ENCODE measurements around the gene SLIT3. TPM values are rescaled to one million over a fixed set of nuclear protein-coding genes. Genes with fewer than 3 reads are reported as not detected.

SLIT3 gene
- total and polyA plus RNA-seq, 2 donors (not counting 3 experiments of a cell fraction or from before 2014, with no cell fraction given): 0.90 to 1.0 TPM

GRCh38 chr5:168920019-168920810 lies 380.7 kb downstream of the SLIT3 start:
- H3K9me1 ChIP-seq (replicated peaks; ENCODE audit: control insufficient read depth, extremely low read depth, insufficient read depth, low read length): no peaks in the 10 kb centered on the region
- intact Hi-C loops (cut with micrococcal nuclease): no loop called here
- TF ChIP-seq MAX (IDR thresholded peaks at IDR 0.05; ENCODE audit: insufficient read depth, insufficient read length) (no peak), FOS (IDR thresholded peaks at IDR 0.05; ENCODE audit: borderline replicate concordance, insufficient read depth, low read length) (no peak)
- H3K9ac ChIP-seq (replicated peaks; ENCODE audit: extremely low read depth, insufficient read depth, low read length): no peak overlapping the region
- no peak overlapping the region for H3K27ac ChIP-seq (ENCODE audit: insufficient read depth, low read depth, low read length)
- dilution Hi-C loops (cut with MboI; ENCODE audit: extremely low pct_ligation_motif_present, low sequenced_read_pairs): no loop called here
- H4K20me1 ChIP-seq (replicated peaks; ENCODE audit: control insufficient read depth, extremely low read depth, insufficient read depth, low read length): no peaks in the 10 kb centered on the region
- H3K36me3 ChIP-seq (ENCODE audit: control insufficient read depth in 2 of 2, extremely low read depth in 1 of 2, insufficient read depth in 2 of 2, low read length in 2 of 2): no peaks in the 10 kb centered on the region
- no peaks in the 10 kb centered on the region for H3K4me1 ChIP-seq (ENCODE audit: control insufficient read depth, extremely low read depth, insufficient read depth, low read length)
- FAIRE-seq (no peak), DNase-seq (ENCODE audit: low read depth, low spot score) (no peak)
- ChIA-PET CTCF (interaction anchor here (0.7 kb wide), 1 partner anchor 27 kb away, joined by 3 read pairs; no protein-coding TSS in a partner anchor), POLR2A (no interaction called here)
- no TSS peak for BruUV-seq (replicated peaks)
- H3K9me3 ChIP-seq (replicated peaks; ENCODE audit: control insufficient read depth, insufficient read depth, low read length): no peaks in the 10 kb centered on the region
- H3K79me2 ChIP-seq (ENCODE audit: control insufficient read depth, insufficient read depth, low read length): no peaks in the 10 kb centered on the region
- no peak overlapping the region for H3K4me2 ChIP-seq (ENCODE audit: insufficient read depth, low read length)
- H2AFZ ChIP-seq (ENCODE audit: low read depth, low read length): no peak overlapping the region
- no peaks in the 10 kb centered on the region for H3K27me3 ChIP-seq (ENCODE audit: control insufficient read depth in 2 of 2, insufficient read depth in 2 of 2, low read length in 2 of 2)
- no peak overlapping the region for H3K4me3 ChIP-seq (replicated peaks in 1 of 3; ENCODE audit: insufficient read depth in 1 of 3, low read depth in 1 of 3, low read length in 3 of 3)

DNA sequence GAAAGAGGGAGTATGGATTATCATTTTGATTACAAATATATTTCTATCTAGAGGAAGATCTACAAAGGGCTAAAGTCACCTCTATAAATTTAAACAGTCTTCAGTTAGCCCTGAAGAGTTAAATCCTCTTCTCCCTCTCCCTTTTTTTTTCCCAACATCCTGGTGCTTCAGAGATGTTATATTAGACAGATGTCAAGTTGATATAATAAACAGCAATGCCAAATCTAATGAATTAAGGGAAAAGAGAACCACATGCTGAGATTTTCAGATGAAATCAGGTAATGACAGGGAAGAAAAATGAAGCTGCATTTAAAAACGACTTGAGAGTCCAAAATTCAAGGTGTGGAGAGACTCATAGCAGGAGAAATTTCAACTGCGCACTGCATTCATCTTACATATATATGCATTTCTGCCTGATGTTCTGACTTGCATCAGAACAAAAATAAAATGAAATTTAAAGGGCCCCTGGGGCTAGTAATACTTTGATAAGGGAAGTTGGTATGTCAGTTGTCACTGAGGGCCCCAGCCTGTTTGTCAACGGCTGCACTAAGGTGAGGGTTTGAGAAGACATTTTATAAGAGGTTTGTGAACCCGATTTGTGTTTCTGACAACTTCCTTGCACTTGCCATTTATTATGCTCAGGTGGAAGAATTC lies 382.9 kb downstream of the SLIT3 start:
- ChIA-PET POLR2A (no interaction called here), CTCF (no interaction called here)
- dilution Hi-C loops (cut with MboI; ENCODE audit: extremely low pct_ligation_motif_present, low sequenced_read_pairs) (no loop called here), intact Hi-C loops (cut with micrococcal nuclease) (no loop called here)
- TF ChIP-seq FOS (IDR thresholded peaks at IDR 0.05; ENCODE audit: borderline replicate concordance, insufficient read depth, low read length) (no peak), JUN (IDR thresholded peaks at IDR 0.05; ENCODE audit: borderline replicate concordance, insufficient read depth, insufficient read length, low read depth) (no peak), EZH2 (IDR thresholded peaks at IDR 0.05; ENCODE audit: borderline replicate concordance, low read depth, low read length, severe bottlenecking) (no peak), MAX (IDR thresholded peaks at IDR 0.05; ENCODE audit: insufficient read depth, insufficient read length) (no peak), POLR2AphosphoS5 (IDR thresholded peaks at IDR 0.05; ENCODE audit: insufficient read depth, low read depth, low read length) (no peak), GATA2 (IDR thresholded peaks at IDR 0.05; ENCODE audit: insufficient read depth, insufficient read length, low read depth, low read length) (no peak), MYC (IDR thresholded peaks at IDR 0.05; ENCODE audit: low read depth, low read length) (no peak), POLR2A (IDR thresholded peaks at IDR 0.05; ENCODE audit: low read depth, low read length) (no peak)
- TF ChIP-seq, protein P1, sequence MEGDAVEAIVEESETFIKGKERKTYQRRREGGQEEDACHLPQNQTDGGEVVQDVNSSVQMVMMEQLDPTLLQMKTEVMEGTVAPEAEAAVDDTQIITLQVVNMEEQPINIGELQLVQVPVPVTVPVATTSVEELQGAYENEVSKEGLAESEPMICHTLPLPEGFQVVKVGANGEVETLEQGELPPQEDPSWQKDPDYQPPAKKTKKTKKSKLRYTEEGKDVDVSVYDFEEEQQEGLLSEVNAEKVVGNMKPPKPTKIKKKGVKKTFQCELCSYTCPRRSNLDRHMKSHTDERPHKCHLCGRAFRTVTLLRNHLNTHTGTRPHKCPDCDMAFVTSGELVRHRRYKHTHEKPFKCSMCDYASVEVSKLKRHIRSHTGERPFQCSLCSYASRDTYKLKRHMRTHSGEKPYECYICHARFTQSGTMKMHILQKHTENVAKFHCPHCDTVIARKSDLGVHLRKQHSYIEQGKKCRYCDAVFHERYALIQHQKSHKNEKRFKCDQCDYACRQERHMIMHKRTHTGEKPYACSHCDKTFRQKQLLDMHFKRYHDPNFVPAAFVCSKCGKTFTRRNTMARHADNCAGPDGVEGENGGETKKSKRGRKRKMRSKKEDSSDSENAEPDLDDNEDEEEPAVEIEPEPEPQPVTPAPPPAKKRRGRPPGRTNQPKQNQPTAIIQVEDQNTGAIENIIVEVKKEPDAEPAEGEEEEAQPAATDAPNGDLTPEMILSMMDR (IDR thresholded peaks at IDR 0.05; ENCODE audit: extremely low read depth in 1 of 2, insufficient read depth in 1 of 2, low read depth in 1 of 2, low read length in 2 of 2): no peak
- H3K27ac ChIP-seq (ENCODE audit: insufficient read depth, low read depth, low read length): no peak overlapping the region
- no peak overlapping the region for H2AFZ ChIP-seq (ENCODE audit: low read depth, low read length)
- H3K79me2 ChIP-seq (ENCODE audit: control insufficient read depth, insufficient read depth, low read length): no peaks in the 10 kb centered on the region
- H4K20me1 ChIP-seq (replicated peaks; ENCODE audit: control insufficient read depth, extremely low read depth, insufficient read depth, low read length): no peaks in the 10 kb centered on the region
- H3K4me2 ChIP-seq (ENCODE audit: insufficient read depth, low read length): no peak overlapping the region
- H3K9ac ChIP-seq (replicated peaks; ENCODE audit: extremely low read depth, insufficient read depth, low read length): no peak overlapping the region
- H3K9me3 ChIP-seq (replicated peaks; ENCODE audit: control insufficient read depth, insufficient read depth, low read length): no peaks in the 10 kb centered on the region
- H3K9me1 ChIP-seq (replicated peaks; ENCODE audit: control insufficient read depth, extremely low read depth, insufficient read depth, low read length): no peaks in the 10 kb centered on the region
- FAIRE-seq (no peak), DNase-seq (ENCODE audit: low read depth, low spot score) (no peak)
- no TSS peak for BruUV-seq (replicated peaks)
- H3K4me3 ChIP-seq (replicated peaks in 1 of 3; ENCODE audit: insufficient read depth in 1 of 3, low read depth in 1 of 3, low read length in 3 of 3): no peak overlapping the region
- no peaks in the 10 kb centered on the region for H3K4me1 ChIP-seq (ENCODE audit: control insufficient read depth, extremely low read depth, insufficient read depth, low read length)
- H3K36me3 ChIP-seq (ENCODE audit: control insufficient read depth in 2 of 2, extremely low read depth in 1 of 2, insufficient read depth in 2 of 2, low read length in 2 of 2): no peaks in the 10 kb centered on the region
- no peaks in the 10 kb centered on the region for H3K27me3 ChIP-seq (ENCODE audit: control insufficient read depth in 2 of 2, insufficient read depth in 2 of 2, low read length in 2 of 2)
